GM21515 (cell line): ENCODE measurements around the gene HSD11B1.

ENCODE experiments used
- ATAC-seq: cut with Tn5 transposase; IDR thresholded peaks from one replicate; pipeline ENCODE4 v1.9.1; 2021; ENCODE audit not compliant: unreplicated experiment

Gene HSD11B1

GRCh38 chr1:209704584-209704983 lies at the start of gene HSD11B1:
Gene HSD11B1 (plus strand): TSS chr1:209704846. CDS start chr1:209704943, 97 bp downstream.
- no peak for ATAC-seq

GRCh38 chr1:209655411-209656231 lies 49.0 kb upstream of the HSD11B1 start:
- ATAC-seq = no peak

- ATAC-seq = no peak
These were observed 47.3 kb upstream of the HSD11B1 start for GRCh38 chr1:209657140-209657879.

- no peak for ATAC-seq
These were observed 46.7 kb upstream of the HSD11B1 start for GRCh38 chr1:209657918-209658317.

GRCh38 chr1:209659909-209660308 lies 44.7 kb upstream of the HSD11B1 start:
- ATAC-seq = peak; percentile 62

GRCh38 chr1:209661071-209661470 lies 43.6 kb upstream of the HSD11B1 start:
- no peak for ATAC-seq

- ATAC-seq = no peak
These were observed 41.7 kb upstream of the HSD11B1 start for GRCh38 chr1:209662879-209663327.

GRCh38 chr1:209667103-209667502 lies 37.5 kb upstream of the HSD11B1 start:
- ATAC-seq = no peak

- peak; percentile 49 for ATAC-seq
These were observed 36.9 kb upstream of the HSD11B1 start for GRCh38 chr1:209667708-209668107.

GRCh38 chr1:209670441-209671082 lies 34.1 kb upstream of the HSD11B1 start:
- no peak for ATAC-seq

- ATAC-seq = peak; percentile 92
These were observed 31.7 kb upstream of the HSD11B1 start for GRCh38 chr1:209672705-209673630.

GRCh38 chr1:209673631-209674417 lies 30.8 kb upstream of the HSD11B1 start:
- no peak for ATAC-seq

- ATAC-seq = no peak
These were observed 29.6 kb upstream of the HSD11B1 start, which contains the start of gene G0S2 for GRCh38 chr1:209674957-209675564. Gene G0S2 (plus strand): TSS chr1:209675412. CDS start chr1:209675685, 273 bp downstream.

- no peak for ATAC-seq
These were observed 29.0 kb upstream of the HSD11B1 start for GRCh38 chr1:209675565-209676154.

GRCh38 chr1:209678981-209679539 lies 25.6 kb upstream of the HSD11B1 start:
- ATAC-seq = no peak

GRCh38 chr1:209685821-209686220 lies 18.8 kb upstream of the HSD11B1 start:
- ATAC-seq = no peak

- ATAC-seq = no peak
These were observed 18.3 kb upstream of the HSD11B1 start for GRCh38 chr1:209686322-209686721.

GRCh38 chr1:209688746-209689234 lies 15.9 kb upstream of the HSD11B1 start:
- ATAC-seq = no peak
